ENCODE results near the gene CSF3. TPM values are rescaled to one million over a fixed set of nuclear protein-coding genes. Genes with fewer than 3 reads are reported as not detected.

Gene CSF3
- total RNA-seq, 1 experiment from 2014 or later: not detected

DNA sequence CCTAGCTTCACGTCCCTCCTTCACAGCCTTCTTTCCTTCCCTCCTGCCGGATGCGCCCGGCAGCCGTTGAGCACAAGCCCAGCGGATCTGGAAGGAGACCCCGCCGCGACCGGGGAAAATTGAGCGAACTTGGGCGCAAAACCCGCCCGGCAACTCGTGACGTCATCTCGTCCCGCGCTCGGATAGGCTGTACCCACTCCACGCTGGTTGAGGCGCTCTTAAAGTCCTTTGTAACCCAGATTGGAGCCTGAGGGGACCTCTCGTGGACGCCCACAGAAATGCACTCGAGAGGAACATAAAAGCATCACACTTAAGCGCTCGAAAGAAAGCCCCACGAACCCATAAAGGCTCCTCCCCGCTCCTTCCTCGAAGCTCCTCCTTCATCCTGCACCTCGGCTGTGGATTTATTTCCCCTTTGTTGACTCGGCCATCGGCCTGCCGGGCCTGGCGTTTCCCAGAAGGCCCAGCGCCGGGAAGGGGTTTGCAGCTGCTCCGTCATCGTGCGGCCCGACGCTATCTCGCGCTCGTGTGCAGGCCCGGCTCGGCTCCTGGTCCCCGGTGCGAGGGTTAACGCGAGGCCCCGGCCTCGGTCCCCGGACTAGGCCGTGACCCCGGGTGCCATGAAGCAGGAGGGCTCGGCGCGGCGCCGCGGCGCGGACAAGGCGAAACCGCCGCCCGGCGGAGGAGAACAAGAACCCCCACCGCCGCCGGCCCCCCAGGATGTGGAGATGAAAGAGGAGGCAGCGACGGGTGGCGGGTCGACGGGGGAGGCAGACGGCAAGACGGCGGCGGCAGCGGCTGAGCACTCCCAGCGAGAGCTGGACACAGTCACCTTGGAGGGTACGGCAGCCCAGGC is 34.7 kb upstream of the CSF3 start, which contains the start of gene PSMD3 (continued):
- TF ChIP-seq, protein P1, sequence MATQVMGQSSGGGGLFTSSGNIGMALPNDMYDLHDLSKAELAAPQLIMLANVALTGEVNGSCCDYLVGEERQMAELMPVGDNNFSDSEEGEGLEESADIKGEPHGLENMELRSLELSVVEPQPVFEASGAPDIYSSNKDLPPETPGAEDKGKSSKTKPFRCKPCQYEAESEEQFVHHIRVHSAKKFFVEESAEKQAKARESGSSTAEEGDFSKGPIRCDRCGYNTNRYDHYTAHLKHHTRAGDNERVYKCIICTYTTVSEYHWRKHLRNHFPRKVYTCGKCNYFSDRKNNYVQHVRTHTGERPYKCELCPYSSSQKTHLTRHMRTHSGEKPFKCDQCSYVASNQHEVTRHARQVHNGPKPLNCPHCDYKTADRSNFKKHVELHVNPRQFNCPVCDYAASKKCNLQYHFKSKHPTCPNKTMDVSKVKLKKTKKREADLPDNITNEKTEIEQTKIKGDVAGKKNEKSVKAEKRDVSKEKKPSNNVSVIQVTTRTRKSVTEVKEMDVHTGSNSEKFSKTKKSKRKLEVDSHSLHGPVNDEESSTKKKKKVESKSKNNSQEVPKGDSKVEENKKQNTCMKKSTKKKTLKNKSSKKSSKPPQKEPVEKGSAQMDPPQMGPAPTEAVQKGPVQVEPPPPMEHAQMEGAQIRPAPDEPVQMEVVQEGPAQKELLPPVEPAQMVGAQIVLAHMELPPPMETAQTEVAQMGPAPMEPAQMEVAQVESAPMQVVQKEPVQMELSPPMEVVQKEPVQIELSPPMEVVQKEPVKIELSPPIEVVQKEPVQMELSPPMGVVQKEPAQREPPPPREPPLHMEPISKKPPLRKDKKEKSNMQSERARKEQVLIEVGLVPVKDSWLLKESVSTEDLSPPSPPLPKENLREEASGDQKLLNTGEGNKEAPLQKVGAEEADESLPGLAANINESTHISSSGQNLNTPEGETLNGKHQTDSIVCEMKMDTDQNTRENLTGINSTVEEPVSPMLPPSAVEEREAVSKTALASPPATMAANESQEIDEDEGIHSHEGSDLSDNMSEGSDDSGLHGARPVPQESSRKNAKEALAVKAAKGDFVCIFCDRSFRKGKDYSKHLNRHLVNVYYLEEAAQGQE (IDR thresholded peaks at IDR 0.05; ENCODE audit: low read depth): no peak
- TF ChIP-seq ELF1 (IDR thresholded peaks at IDR 0.05; ENCODE audit: borderline replicate concordance, low read depth): no peak; the same call in 1 of the 2 replicates
- peak; percentile 100 for TF ChIP-seq ZFX (IDR thresholded peaks at IDR 0.05)
- peak; percentile 92 for TF ChIP-seq YY1 (IDR thresholded peaks at IDR 0.05; ENCODE audit: extremely low read depth, insufficient replicate concordance, low read depth, low read length)
- TF ChIP-seq, protein P2, sequence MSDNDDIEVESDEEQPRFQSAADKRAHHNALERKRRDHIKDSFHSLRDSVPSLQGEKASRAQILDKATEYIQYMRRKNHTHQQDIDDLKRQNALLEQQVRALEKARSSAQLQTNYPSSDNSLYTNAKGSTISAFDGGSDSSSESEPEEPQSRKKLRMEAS (IDR thresholded peaks at IDR 0.05): peak; percentile 94
- peak; percentile 82 for TF ChIP-seq POLR2AphosphoS5 (IDR thresholded peaks at IDR 0.05; ENCODE audit: low read depth, low read length)
- peak; percentile 99 for TF ChIP-seq CBX3 (IDR thresholded peaks at IDR 0.05; ENCODE audit: low read depth)
- peak; percentile 96 for TF ChIP-seq RAD21 (IDR thresholded peaks at IDR 0.05; ENCODE audit: low read depth)
- TF ChIP-seq SIN3A (IDR thresholded peaks at IDR 0.05; ENCODE audit: low read depth): peak; percentile 87
- TF ChIP-seq FOSL1 (IDR thresholded peaks at IDR 0.05; ENCODE audit: low read depth): no peak
- peak; percentile 97 for TF ChIP-seq SP1 (IDR thresholded peaks at IDR 0.05; ENCODE audit: low read depth)
- TF ChIP-seq SRF (IDR thresholded peaks at IDR 0.05; ENCODE audit: low read depth): peak; percentile 99

Data from HCT116 (cell line).